Measurements from ENCODE around the gene MSI2.
"Not testable (repeated sequence)": the region's sequence is repeated elsewhere in the genome, so short reads cannot be mapped to it uniquely, and the experiment has no call there.

Gene MSI2

GRCh38 chr17:57495771-57496170 lies 239.4 kb downstream of the MSI2 start:
- no peak for DNase-seq (ENCODE audit: low read depth in 2 of 2, low spot score in 1 of 2)

- no peak for DNase-seq (ENCODE audit: low read depth in 2 of 2, low spot score in 1 of 2)
Observed at GRCh38 chr17:57496382-57496781, 240.1 kb downstream of the MSI2 start.

GRCh38 chr17:57498443-57498842 lies 242.1 kb downstream of the MSI2 start:
- no peak for DNase-seq (ENCODE audit: low read depth in 2 of 2, low spot score in 1 of 2)

- not testable (repeated sequence) for DNase-seq (ENCODE audit: low read depth in 2 of 2, low spot score in 1 of 2)
Observed at GRCh38 chr17:57499221-57499620, 242.9 kb downstream of the MSI2 start.

- DNase-seq (ENCODE audit: low read depth in 2 of 2, low spot score in 1 of 2), result no peak
Observed at GRCh38 chr17:57499648-57500049, 243.3 kb downstream of the MSI2 start.

- no peak for DNase-seq (ENCODE audit: low read depth in 2 of 2, low spot score in 1 of 2)
Observed at GRCh38 chr17:57501016-57501415, 244.7 kb downstream of the MSI2 start.

GRCh38 chr17:57502022-57502421 lies 245.7 kb downstream of the MSI2 start:
- DNase-seq (ENCODE audit: low read depth in 2 of 2, low spot score in 1 of 2), result no peak

GRCh38 chr17:57502811-57503241 lies 246.5 kb downstream of the MSI2 start:
- no peak for DNase-seq (ENCODE audit: low read depth in 2 of 2, low spot score in 1 of 2)

- no peak for DNase-seq (ENCODE audit: low read depth in 2 of 2, low spot score in 1 of 2)
Observed at GRCh38 chr17:57504208-57504607, 247.9 kb downstream of the MSI2 start.

- no peak for DNase-seq (ENCODE audit: low read depth in 2 of 2, low spot score in 1 of 2)
Observed at GRCh38 chr17:57505841-57506773, 249.8 kb downstream of the MSI2 start.

- DNase-seq (ENCODE audit: low read depth in 2 of 2, low spot score in 1 of 2), result no peak
Observed at GRCh38 chr17:57506774-57507127, 250.4 kb downstream of the MSI2 start.

- DNase-seq (ENCODE audit: low read depth in 2 of 2, low spot score in 1 of 2), result no peak
Observed at GRCh38 chr17:57507828-57508227, 251.5 kb downstream of the MSI2 start.

- no peak for DNase-seq (ENCODE audit: low read depth in 2 of 2, low spot score in 1 of 2)
Observed at GRCh38 chr17:57508671-57509070, 252.3 kb downstream of the MSI2 start.

- no peak for DNase-seq (ENCODE audit: low read depth in 2 of 2, low spot score in 1 of 2)
Observed at GRCh38 chr17:57511475-57512123, 255.3 kb downstream of the MSI2 start.

- no peak for DNase-seq (ENCODE audit: low read depth in 2 of 2, low spot score in 1 of 2)
Observed at GRCh38 chr17:57512258-57512657, 255.9 kb downstream of the MSI2 start.

GRCh38 chr17:57512691-57513090 lies 256.4 kb downstream of the MSI2 start:
- no peak for DNase-seq (ENCODE audit: low read depth in 2 of 2, low spot score in 1 of 2)

GRCh38 chr17:57513569-57513968 lies 257.2 kb downstream of the MSI2 start:
- no peak for DNase-seq (ENCODE audit: low read depth in 2 of 2, low spot score in 1 of 2)

GRCh38 chr17:57514614-57515013 lies 258.3 kb downstream of the MSI2 start:
- DNase-seq (ENCODE audit: low read depth in 2 of 2, low spot score in 1 of 2), result no peak

- no peak for DNase-seq (ENCODE audit: low read depth in 2 of 2, low spot score in 1 of 2)
Observed at GRCh38 chr17:57515662-57516211, 259.4 kb downstream of the MSI2 start.

GRCh38 chr17:57516290-57517230 lies 260.2 kb downstream of the MSI2 start:
- DNase-seq (ENCODE audit: low read depth in 2 of 2, low spot score in 1 of 2), result no peak

GRCh38 chr17:57517273-57517631 lies 260.9 kb downstream of the MSI2 start:
- DNase-seq (ENCODE audit: low read depth in 2 of 2, low spot score in 1 of 2), result no peak
